ENCODE data around the gene MLLT1.

The MLLT1 gene

DNA sequence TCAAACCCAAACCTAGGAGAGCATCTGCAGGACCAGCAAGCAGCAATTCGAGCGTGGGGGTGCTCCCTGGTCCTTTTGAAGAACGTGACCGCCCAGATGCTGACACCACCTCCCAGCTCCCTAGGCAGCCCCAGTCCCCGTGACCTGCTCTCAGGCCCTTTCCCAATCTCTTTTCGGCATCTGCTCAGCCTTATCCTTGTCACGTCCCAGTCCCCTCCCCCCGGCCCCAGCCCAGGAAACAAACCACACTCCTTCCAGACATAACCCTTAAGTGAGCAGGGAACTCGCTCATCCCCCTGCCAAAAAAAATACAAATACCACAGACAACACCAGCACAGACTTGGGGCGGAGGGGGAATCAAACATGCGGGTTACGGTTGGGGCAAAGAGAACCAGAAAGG is 3.3 kb downstream of the MLLT1 start:
- FAIRE-seq (no peak), DNase-seq (ENCODE audit: insufficient read length, low spot score) (no peak)

GRCh38 chr19:6275170-6275744 is 4.5 kb downstream of the MLLT1 start:
- DNase-seq (ENCODE audit: insufficient read length, low spot score) = no peak
- FAIRE-seq = no peak

- FAIRE-seq (no peak), DNase-seq (ENCODE audit: insufficient read length, low spot score) (no peak)
Measured at GRCh38 chr19:6274756-6275155, 5.0 kb downstream of the MLLT1 start.

- peak; percentile 94 for DNase-seq (ENCODE audit: insufficient read length, low spot score)
- peak; percentile 94 for FAIRE-seq
Measured at GRCh38 chr19:6273701-6274601, 5.8 kb downstream of the MLLT1 start.

GRCh38 chr19:6272913-6273600 is 6.7 kb downstream of the MLLT1 start:
- no peak for DNase-seq (ENCODE audit: insufficient read length, low spot score)
- FAIRE-seq = peak; percentile 38

DNA sequence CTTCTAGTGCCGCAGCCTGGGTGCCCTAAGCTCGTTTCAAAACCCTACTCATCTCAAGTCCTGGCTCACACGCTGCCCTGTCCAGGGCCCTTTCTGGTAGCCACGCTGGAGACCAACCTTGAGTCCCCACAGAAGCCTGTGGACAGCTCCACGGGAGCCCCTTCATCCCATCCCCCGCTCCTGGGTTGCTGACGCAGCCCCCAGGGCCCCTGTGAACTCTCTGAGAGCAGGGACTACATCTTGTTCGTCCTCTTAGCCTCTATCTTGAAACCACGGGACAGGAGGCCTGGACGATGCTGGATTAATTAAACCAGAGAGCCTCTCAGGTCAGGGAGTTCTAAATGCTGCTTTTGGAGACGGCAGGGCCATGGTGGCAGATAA is 7.4 kb downstream of the MLLT1 start:
- DNase-seq (ENCODE audit: insufficient read length, low spot score) (no peak), FAIRE-seq (no peak)

GRCh38 chr19:6271721-6272410 is 7.9 kb downstream of the MLLT1 start:
- FAIRE-seq (no peak), DNase-seq (ENCODE audit: insufficient read length, low spot score) (no peak)

DNA sequence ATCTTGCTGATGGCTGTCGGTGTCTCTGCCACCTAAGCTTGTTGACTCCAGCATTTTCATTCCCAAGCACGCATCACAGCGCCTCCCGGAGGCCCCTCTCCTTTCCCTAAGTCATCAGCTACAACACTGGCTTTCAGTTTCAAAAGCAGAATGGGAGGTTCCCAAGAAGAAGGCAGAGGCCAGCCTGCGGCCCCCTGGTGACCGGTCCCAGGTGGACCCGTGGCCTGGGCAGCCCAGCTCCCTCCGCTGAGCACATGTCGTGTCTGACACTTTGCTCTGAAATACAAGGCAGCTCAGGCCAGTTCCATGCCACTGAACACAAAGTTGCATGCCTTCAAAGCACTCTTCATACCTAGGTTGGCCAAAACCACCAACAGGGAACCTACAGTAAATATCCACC is 8.5 kb downstream of the MLLT1 start:
- FAIRE-seq = no peak
- no peak for DNase-seq (ENCODE audit: insufficient read length, low spot score)

DNA sequence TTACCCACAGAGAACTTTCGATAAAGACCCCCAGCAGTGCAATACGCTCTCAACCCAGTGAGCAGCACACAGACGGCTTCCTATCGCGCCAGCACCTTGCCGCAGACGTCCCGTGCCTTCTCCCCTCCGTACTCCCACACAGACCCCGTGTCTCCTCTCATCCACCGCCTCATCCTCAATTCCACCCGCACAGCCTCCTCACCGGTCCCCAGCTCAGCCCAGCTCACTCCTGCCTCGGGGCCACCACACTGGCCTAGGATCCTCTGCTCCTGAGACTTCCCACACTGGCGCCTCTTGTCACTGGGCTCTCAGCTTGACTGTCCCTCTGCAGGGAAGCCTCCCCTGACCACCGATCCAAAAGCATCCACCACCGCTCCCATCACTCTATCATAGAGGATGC is 9.0 kb downstream of the MLLT1 start:
- FAIRE-seq (no peak), DNase-seq (ENCODE audit: insufficient read length, low spot score) (no peak)

GRCh38 chr19:6270076-6270745 is 9.6 kb downstream of the MLLT1 start:
- DNase-seq (ENCODE audit: insufficient read length, low spot score) = no peak

DNA sequence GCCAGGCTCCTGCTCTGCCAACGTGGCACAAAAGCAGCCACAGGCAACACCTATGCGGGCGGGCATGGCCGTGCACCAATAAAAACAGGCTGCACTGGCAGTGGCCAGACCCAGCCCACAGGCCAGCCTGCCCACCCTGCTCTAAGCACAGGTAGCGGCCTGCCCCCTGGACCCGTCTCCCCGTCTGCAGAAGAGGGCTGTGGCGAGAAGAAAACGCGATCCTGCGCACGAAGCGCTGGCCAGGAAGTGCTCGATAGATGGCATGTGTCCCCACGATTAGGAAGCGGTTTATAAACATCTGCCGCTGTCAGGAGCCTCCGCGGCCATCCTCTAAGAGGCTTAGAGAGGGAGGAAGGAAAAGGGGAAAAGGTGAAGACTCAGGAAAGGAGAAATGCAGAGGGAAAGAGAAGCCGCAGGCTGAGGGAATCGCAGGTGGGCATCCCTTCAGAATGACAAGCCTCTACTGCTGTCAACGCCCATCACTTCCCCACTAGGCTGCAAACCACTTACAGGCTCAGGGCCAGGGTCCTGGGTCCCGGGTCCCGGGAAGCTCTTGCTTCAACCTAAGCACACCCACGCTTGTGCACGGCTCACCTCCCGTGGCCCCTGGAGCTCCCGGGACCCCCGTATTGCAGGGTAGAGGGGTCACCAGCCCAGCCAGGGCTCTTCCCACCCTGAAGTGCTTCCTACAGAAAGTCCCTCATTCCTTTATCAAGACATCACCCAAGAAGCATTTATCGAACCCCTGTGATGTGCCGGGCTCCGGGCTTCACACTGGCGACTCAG is 10.5 kb downstream of the MLLT1 start:
- no peak for FAIRE-seq
- DNase-seq (ENCODE audit: insufficient read length, low spot score) = no peak

More at GRCh38 chr19:6270076-6270745, 9.6 kb downstream of the MLLT1 start:
- no peak for FAIRE-seq

DNA sequence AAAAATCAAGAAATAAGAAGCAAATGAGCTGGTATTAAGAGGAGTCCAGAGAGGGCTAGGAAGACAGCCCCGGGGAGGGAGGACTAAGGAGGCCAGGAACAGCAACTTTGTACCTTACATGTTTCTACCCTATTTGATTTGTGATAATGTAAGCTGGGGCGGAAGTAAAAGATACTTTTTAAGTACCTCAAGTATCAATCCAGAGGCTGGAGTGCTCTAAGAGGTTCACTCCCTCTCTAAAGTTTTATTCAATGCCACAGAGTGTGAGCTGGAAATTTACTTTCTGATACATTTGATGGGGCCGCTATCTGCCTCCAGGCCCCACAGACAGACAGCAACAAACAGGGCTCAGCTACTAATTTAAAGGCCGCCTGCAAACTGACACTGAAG is 11.4 kb downstream of the MLLT1 start:
- DNase-seq (ENCODE audit: insufficient read length, low spot score) (no peak), FAIRE-seq (no peak)

DNA sequence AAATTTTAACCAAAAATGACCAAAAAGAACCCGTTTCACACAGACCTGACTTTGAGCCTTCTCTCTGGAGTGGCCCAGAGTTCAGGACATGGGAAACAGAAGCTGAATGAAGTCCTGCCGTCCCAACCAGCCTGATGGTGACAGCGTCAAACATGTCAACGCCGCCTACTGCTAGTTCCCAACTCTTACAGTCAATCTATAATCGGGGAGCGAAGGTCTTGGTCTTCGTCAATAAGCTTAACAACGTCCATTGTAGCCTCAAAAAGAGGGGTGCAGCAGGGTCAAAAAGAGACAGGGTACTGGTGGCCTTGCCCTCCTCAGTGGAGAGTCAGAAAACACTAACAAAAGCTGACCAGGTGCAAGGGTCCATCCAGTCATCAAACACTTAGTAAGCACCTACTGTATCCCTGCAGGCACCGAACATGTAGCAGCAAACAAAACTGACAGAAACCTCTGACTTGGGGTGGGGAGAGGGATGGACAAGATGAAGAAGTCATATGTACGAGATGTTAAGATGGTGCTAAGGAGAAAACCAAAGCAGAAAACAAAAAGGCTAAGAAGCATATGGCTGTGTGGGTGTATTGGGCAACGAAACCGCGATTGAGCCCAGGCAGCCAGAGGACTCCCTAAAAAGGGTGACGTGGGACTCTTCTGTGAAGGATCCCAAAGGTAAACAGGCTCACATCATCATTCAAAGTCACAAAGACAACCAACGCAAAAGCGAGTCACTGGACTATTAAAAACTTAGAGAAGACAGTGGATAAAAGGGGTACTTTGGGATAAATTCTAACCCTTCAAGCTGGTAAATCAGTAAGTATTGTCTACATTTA is 12.0 kb downstream of the MLLT1 start:
- FAIRE-seq (no peak), DNase-seq (ENCODE audit: insufficient read length, low spot score) (no peak)

GRCh38 chr19:6264803-6265202 is 15.0 kb downstream of the MLLT1 start:
- FAIRE-seq (no peak), DNase-seq (ENCODE audit: insufficient read length, low spot score) (no peak)

DNA sequence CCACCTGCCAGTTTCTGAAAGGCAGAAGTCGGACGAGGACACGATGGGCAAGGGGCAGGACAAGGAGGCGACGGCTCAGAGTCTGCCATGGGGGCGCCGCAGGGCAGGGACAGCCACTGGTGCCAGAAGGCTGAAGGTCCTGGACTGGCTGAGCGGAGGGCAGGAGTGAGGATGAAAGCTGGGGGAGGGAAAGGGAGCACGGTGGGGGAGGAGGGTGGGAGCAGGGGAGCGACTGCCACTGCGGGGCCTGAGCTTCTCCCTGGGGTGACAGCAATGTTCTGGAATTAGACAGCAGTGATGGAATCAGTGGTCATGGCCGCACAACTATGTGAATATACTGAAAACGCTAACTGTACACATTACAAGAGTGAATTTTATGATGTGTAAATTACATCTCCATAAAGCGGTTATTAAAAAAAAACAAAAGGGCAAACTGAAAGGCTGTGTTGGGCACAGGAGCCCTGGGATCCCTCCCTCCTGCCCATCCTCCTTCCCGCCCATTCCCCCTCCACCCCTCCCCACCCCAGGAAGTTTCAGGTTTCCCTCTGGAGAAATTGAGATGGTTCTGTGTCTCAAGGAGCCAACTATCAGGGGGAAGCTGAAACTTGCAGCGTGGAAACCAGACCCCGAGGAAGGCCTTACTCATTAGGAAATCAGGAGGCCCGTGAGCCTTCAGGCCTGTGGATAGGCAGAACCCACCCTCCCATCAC is 15.9 kb downstream of the MLLT1 start:
- DNase-seq (ENCODE audit: insufficient read length, low spot score) = peak; percentile 72
- FAIRE-seq = no peak

- no peak for FAIRE-seq
Measured at GRCh38 chr19:6263306-6263705, 16.5 kb downstream of the MLLT1 start.

DNA sequence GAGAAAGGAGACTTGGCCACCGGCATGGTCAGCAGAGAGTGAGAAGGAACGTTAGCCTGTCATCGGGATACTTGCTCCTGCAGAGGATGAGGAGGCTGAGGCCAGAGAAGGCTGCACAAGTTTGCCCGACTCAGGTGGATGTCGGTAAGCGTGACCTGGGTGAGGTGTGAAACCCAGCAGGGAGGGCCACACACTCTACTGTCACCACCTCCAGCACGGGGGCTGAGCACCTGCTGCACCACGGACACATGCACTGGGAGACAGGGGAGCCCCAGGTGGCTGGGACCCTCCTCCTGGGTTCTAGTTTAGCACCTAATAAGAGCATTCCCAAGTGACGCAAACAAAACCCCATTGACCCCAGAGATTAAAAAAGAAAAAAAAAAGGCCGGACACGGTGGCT is 17.3 kb downstream of the MLLT1 start:
- DNase-seq (ENCODE audit: insufficient read length, low spot score) (no peak), FAIRE-seq (no peak)

More at GRCh38 chr19:6263306-6263705, 16.5 kb downstream of the MLLT1 start:
- no peak for DNase-seq (ENCODE audit: insufficient read length, low spot score)

DNA sequence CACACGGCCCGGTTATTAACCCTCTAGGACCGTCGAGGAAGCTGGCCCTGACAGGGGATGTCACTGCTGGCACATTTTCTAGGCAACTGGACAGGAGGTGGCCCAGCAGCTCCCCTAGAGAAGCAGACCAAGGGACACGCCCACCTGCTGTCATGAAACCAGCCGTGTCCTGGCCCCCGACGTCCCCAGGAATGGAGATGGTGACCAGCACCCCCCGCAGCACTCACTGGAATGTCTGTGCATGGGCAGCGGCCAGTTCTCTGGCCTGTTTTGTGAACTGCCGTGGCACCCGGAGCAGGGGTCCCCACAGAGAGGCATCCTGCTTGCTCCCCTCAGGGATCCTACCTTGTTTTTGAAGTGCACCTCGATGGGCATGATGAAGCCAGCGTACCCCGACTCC is 17.9 kb downstream of the MLLT1 start:
- no peak for FAIRE-seq

More for the DNA sequence above, 17.9 kb downstream of the MLLT1 start:
- DNase-seq (ENCODE audit: insufficient read length, low spot score) = no peak
